K562 (cell line): Measurements from ENCODE around the gene COQ2. TPM values are rescaled to one million over a fixed set of nuclear protein-coding genes. Genes with fewer than 3 reads are reported as not detected.

ENCODE experiments used
- ATAC-seq: fragments of 200-7000 bp; cut with Tn5 transposase; 3 replicates; pipeline ENCODE4 v1.9.1; 2020; ENCODE audit warnings: moderate library complexity
- BruUV-seq: library from RNA; stranded (reverse); fragments of 400-500 nt; replicated peaks from 2 replicates; lab custom pipeline; 2021; lab: Mats Ljungman, UMichigan
- CTCF ChIA-PET: fragments of 300-600 bp; formaldehyde crosslinking; extraction: SDS; loops from one replicate; lab custom pipeline; 2021; ENCODE audit warnings: low intra/inter-chr PET ratio; lab: Yijun Ruan, JAX
- POLR2A ChIA-PET: fragments of 300-600, 350-650 bp; sonication (Branson Sonifier 250); formaldehyde crosslinking; extraction: SDS; loops from one replicate; lab custom pipeline; 2021; ENCODE audit warnings: antibody characterized with exemption, inconsistent platforms; lab: Yijun Ruan, JAX
- DNase-seq, 4 experiments: peaks; one replicate each; pipeline versions ENCODE4 v3.0.0 to v3.0.0-alpha.2; 2011 to 2018; ENCODE audit warnings: low spot score in 3 of 4, mixed read lengths in 3 of 4; ENCODE audit errors: extremely low read depth in 1 of 4
- FAIRE-seq: peaks from 2 replicates; lab custom pipeline; 2011; peaks lifted over from hg19 to GRCh38; lab: Jason Lieb, UNC
- H2AFZ ChIP-seq: 2 replicates; pipeline ENCODE4 v1.6.0; 2011; ENCODE audit warnings: low read depth, low read length, control low read depth, inconsistent platforms
- H3K27ac ChIP-seq: fragments of 200-600 bp; 3 replicates; pipeline ENCODE4 v1.8.0; 2011; ENCODE audit warnings: low read depth, mild to moderate bottlenecking, control low read depth, inconsistent platforms, low read length, moderate library complexity, mixed read lengths; ENCODE audit errors: extremely low read depth
- H3K27me3 ChIP-seq, 2 experiments: fragments of 300-600 bp in 1 of 2; 2 replicates in 1 of 2; 3 replicates in 1 of 2; pipeline versions ENCODE4 v1.6.0 to v1.8.0; 2011; ENCODE audit warnings: inconsistent platforms in 2 of 2, low read length in 2 of 2, mild to moderate bottlenecking in 1 of 2, mixed read lengths in 1 of 2, moderate library complexity in 1 of 2; ENCODE audit not compliant: control insufficient read depth in 2 of 2, insufficient read depth in 2 of 2
- H3K36me3 ChIP-seq: fragments of 300-600 bp; 3 replicates; pipeline ENCODE4 v1.8.0; 2011; ENCODE audit warnings: mild to moderate bottlenecking, low read length, inconsistent platforms; ENCODE audit not compliant: control insufficient read depth, insufficient read depth
- H3K4me1 ChIP-seq, 2 experiments: fragments of 200-600 bp in 1 of 2; replicated peaks in 1 of 2; 2 replicates in 1 of 2; 3 replicates in 1 of 2; pipeline versions ENCODE4 v1.5.1 to v1.8.0; 2011; ENCODE audit warnings: inconsistent platforms in 2 of 2, low read length in 2 of 2, mild to moderate bottlenecking in 1 of 2, mixed read lengths in 1 of 2, moderate library complexity in 1 of 2; ENCODE audit not compliant: control insufficient read depth in 2 of 2, insufficient read depth in 2 of 2
- H3K4me2 ChIP-seq: 2 replicates; pipeline ENCODE4 v1.6.1; 2011; ENCODE audit warnings: low read length, control low read depth, inconsistent platforms, mixed read lengths; ENCODE audit not compliant: insufficient read depth
- H3K4me3 ChIP-seq: fragments of 200-600 bp; sonication (generic), shearing (Covaris generic); 2 replicates; pipeline ENCODE4 v1.5.1; 2016; ENCODE audit warnings: control low read depth, inconsistent platforms
- H3K79me2 ChIP-seq: fragments of 200-600 bp; 3 replicates; pipeline ENCODE4 v1.8.0; 2011; ENCODE audit warnings: low read length, inconsistent platforms; ENCODE audit not compliant: control insufficient read depth, insufficient read depth
- H3K9ac ChIP-seq, 2 experiments: 2 replicates each; pipeline versions ENCODE4 v1.6.0 to v1.6.1; 2011; ENCODE audit warnings: low read depth in 2 of 2, low read length in 2 of 2, control low read depth in 1 of 2, inconsistent platforms in 1 of 2, mild to moderate bottlenecking in 1 of 2, mixed read lengths in 1 of 2; ENCODE audit not compliant: insufficient read depth in 1 of 2
- H3K9me1 ChIP-seq: one replicate; pipeline ENCODE4 v1.6.0; 2011; ENCODE audit warnings: inconsistent platforms, mild to moderate bottlenecking, low read length, moderate library complexity; ENCODE audit not compliant: control insufficient read depth, insufficient read depth
- H3K9me3 ChIP-seq: replicated peaks from 2 replicates; pipeline ENCODE4 v1.5.1; 2011; ENCODE audit warnings: low read depth, low read length, inconsistent platforms; ENCODE audit not compliant: control insufficient read depth, insufficient read depth
- H4K20me1 ChIP-seq: replicated peaks from 2 replicates; pipeline ENCODE4 v1.6.1; 2011; ENCODE audit warnings: low read length, inconsistent platforms, mixed read lengths; ENCODE audit not compliant: control insufficient read depth, insufficient read depth
- ELF4 ChIP-seq: fragments of 450-650 bp; formaldehyde crosslinking; IDR thresholded peaks from 2 replicates; pipeline ENCODE4 v1.4.0; 2022; ENCODE audit warnings: missing genetic modification characterization
- ERF ChIP-seq: fragments of 450-650 bp; formaldehyde crosslinking; IDR thresholded peaks from 2 replicates; pipeline ENCODE4 v1.4.0; 2020; ENCODE audit warnings: mild to moderate bottlenecking, mixed read lengths
- FOS ChIP-seq: IDR thresholded peaks from 3 replicates; pipeline ENCODE4 v1.6.1; 2011; ENCODE audit not compliant: insufficient read length; ENCODE audit errors: extremely low read depth
- GABPB2 ChIP-seq: fragments of 250-450 bp; sonication (Bioruptor Pico); conservative IDR thresholded peaks from 2 replicates; pipeline ENCODE4 v1.5.1; 2021; ENCODE audit warnings: mild to moderate bottlenecking
- KLF6 ChIP-seq: fragments of 250-450 bp; sonication (Bioruptor Pico); IDR thresholded peaks from 2 replicates; pipeline ENCODE4 v1.4.0; 2020; ENCODE audit warnings: mild to moderate bottlenecking, moderate library complexity, borderline replicate concordance
- POLR3G ChIP-seq: IDR thresholded peaks from 2 replicates; pipeline ENCODE4 v1.6.1; 2011; ENCODE audit not compliant: insufficient read length, insufficient replicate concordance; ENCODE audit errors: extremely low read depth
- RBM22 ChIP-seq: fragments of 200-400 bp; formaldehyde crosslinking; IDR thresholded peaks from 2 replicates; pipeline ENCODE4 v1.6.1; 2018; ENCODE audit warnings: low read length, low read depth; ENCODE audit not compliant: poor library complexity, severe bottlenecking
- ZBTB43 ChIP-seq: sonication (generic); formaldehyde crosslinking; IDR thresholded peaks from 2 replicates; pipeline ENCODE4 v1.8.0; 2023; ENCODE audit warnings: mild to moderate bottlenecking, missing genetic modification reagents
- ZMIZ1 ChIP-seq, 2 experiments: fragments of 150-350 bp in 1 of 2; IDR thresholded peaks; 2 replicates each; pipeline ENCODE4 v1.6.1; 2012 to 2016; ENCODE audit warnings: low read depth in 2 of 2, low read length in 2 of 2, mild to moderate bottlenecking in 1 of 2, moderate library complexity in 1 of 2
- ZNF121 ChIP-seq: sonication (generic); formaldehyde crosslinking; conservative IDR thresholded peaks from 2 replicates; pipeline ENCODE4 v1.8.0; 2022; ENCODE audit warnings: missing genetic modification reagents
- ZNF561 ChIP-seq: fragments of 450-650 bp; formaldehyde crosslinking; conservative IDR thresholded peaks from 2 replicates; pipeline ENCODE4 v1.4.0; 2020; ENCODE audit warnings: mild to moderate bottlenecking, moderate library complexity
- WGBS: fragments of 100-300 bp; shearing (Covaris generic); methylation state at CpG from one replicate; pipeline ENCODE4 v1.1.6; 2016; ENCODE audit warnings: low coverage, mixed read lengths; ENCODE audit not compliant: insufficient coverage; ENCODE audit errors: missing lambda C conversion rate; 5-methylcytosine and 5-hydroxymethylcytosine counted together
- in situ Hi-C: fragments of 300-500 bp; cut with MboI; formaldehyde crosslinking; loops from 4 replicates; pipeline ENCODE4 v1.15.0; 2018; ENCODE audit warnings: inconsistent platforms, mixed read lengths
- intact Hi-C: fragments of 100-400 bp; cut with micrococcal nuclease; formaldehyde crosslinking; loops from 2 replicates; pipeline ENCODE4 v1.14.2; 2022
- polyA plus RNA-seq, 8 experiments: library from polyadenylated mRNA; depleted of rRNA in 4 of 8; stranded (reverse) in 5 of 8; unstranded in 3 of 8; fragments of >200 nt; fragmentation: Nextera tagmentation in 2 of 8; fragmentation: Illumina TruSeq in 1 of 8; extraction: Ambion mirVana in 2 of 8; extraction: Trizol in 1 of 8; gene quantifications; 2 replicates each; pipeline versions ENCODE4 v1.2.1 to v1.2.3, GENCODE V29; 2011 to 2014; ENCODE audit warnings: inconsistent platforms in 1 of 8, missing spikeins in 1 of 8
- total RNA-seq, 7 experiments: library from RNA; depleted of rRNA in 6 of 7; stranded (reverse); fragments of >200 nt in 6 of 7; fragmentation: Illumina TruSeq in 2 of 7; extraction: Trizol in 2 of 7; gene quantifications; 2 replicates each; pipeline versions ENCODE4 v1.2.1 to v1.2.3, GENCODE V29; 2011 to 2021; ENCODE audit warnings: low replicate concordance in 1 of 7

COQ2 gene
- total and polyA plus RNA-seq, 9 of the 15 experiments (the other 6 are each of a cell fraction or from before 2014, with no cell fraction given), result 1.9 to 13.5 (median 11.8) TPM

- DNase-seq (no peak), FAIRE-seq (no peak)
- H3K4me1 ChIP-seq, result no peaks in the 10 kb centered on the region; a peak in 2 of 5 replicates
- H2AFZ ChIP-seq, result no peak overlapping the region
- in situ Hi-C loops (no loop called here), intact Hi-C loops (no loop called here)
- 32% methylated on average over 6 of the region's 6 CpGs for WGBS
- H3K79me2 ChIP-seq, result no peaks in the 10 kb centered on the region
- H3K27ac ChIP-seq, result no peak overlapping the region
- no peaks in the 10 kb centered on the region for H4K20me1 ChIP-seq
- BruUV-seq, result no TSS peak
- no peaks in the 10 kb centered on the region for H3K9me3 ChIP-seq
- peaks cover 2 to 8% of the 10 kb centered on the region in 2 experiments; a peak in 3 of 5 replicates for H3K27me3 ChIP-seq
- TF ChIP-seq ZNF121 (CRISPR knock-in tag) (no peak), ZNF561 (no peak), GABPB2 (CRISPR knock-in tag) (no peak), ELF4 (CRISPR knock-in tag) (no peak), RBM22 (no peak), POLR3G (no peak), ZMIZ1 (IDR thresholded peaks at IDR 0.05; ENCODE audit: low read depth in 2 of 2, low read length in 2 of 2) (no peak), ZBTB43 (no peak), ERF (CRISPR knock-in tag) (no peak), KLF6 (no peak), FOS (no peak)
- TF ChIP-seq, all 486 proteins: peak for 0
- H3K9me1 ChIP-seq, result no peaks in the 10 kb centered on the region
- ATAC-seq, result no peak
- ChIA-PET CTCF (no interaction called here), POLR2A (no interaction called here)
- H3K9ac ChIP-seq, result no peak overlapping the region
- H3K4me2 ChIP-seq, result no peak overlapping the region
- H3K36me3 ChIP-seq, result no peaks in the 10 kb centered on the region
- no peak overlapping the region for H3K4me3 ChIP-seq
These were observed 62.6 kb downstream of the COQ2 start for GRCh38 chr4:83221897-83222441.
